ENCODE measurements around the gene RUFY3.
"Not testable (repeated sequence)": the region's sequence is repeated elsewhere in the genome, so short reads cannot be mapped to it uniquely, and the experiment has no call there.

RUFY3 gene

GRCh38 chr4:70725633-70726032 is 3.9 kb downstream of the RUFY3 start:
- TF ChIP-seq CTCF (IDR thresholded peaks at IDR 0.05; ENCODE audit: insufficient read depth, missing control alignments), result no peak
- no peak for DNase-seq (ENCODE audit: insufficient read length, low spot score)
- no peak for FAIRE-seq

GRCh38 chr4:70726515-70726914 is 4.8 kb downstream of the RUFY3 start:
- peak; percentile 71 for FAIRE-seq
- DNase-seq (ENCODE audit: insufficient read length, low spot score), result not testable (repeated sequence)

GRCh38 chr4:70728091-70728490 is 6.3 kb downstream of the RUFY3 start:
- DNase-seq (ENCODE audit: insufficient read length, low spot score) (peak; percentile 59), FAIRE-seq (peak; percentile 92)
- no peak for TF ChIP-seq CTCF (IDR thresholded peaks at IDR 0.05; ENCODE audit: insufficient read depth, missing control alignments)

- DNase-seq (ENCODE audit: insufficient read length, low spot score); FAIRE-seq: not testable (repeated sequence)
Measured at GRCh38 chr4:70732878-70733277, 11.1 kb downstream of the RUFY3 start.

- no peak for TF ChIP-seq CTCF (IDR thresholded peaks at IDR 0.05; ENCODE audit: insufficient read depth, missing control alignments)
- DNase-seq (ENCODE audit: insufficient read length, low spot score), result no peak
- no peak for FAIRE-seq
Measured at GRCh38 chr4:70734168-70734954, 12.6 kb downstream of the RUFY3 start.

- no peak for TF ChIP-seq CTCF (IDR thresholded peaks at IDR 0.05; ENCODE audit: insufficient read depth, missing control alignments)
- FAIRE-seq, result no peak
- no peak for DNase-seq (ENCODE audit: insufficient read length, low spot score)
Measured at GRCh38 chr4:70734971-70735370, 13.2 kb downstream of the RUFY3 start.

GRCh38 chr4:70735915-70736314 is 14.2 kb downstream of the RUFY3 start:
- not testable (repeated sequence) for DNase-seq (ENCODE audit: insufficient read length, low spot score); FAIRE-seq
- peak; percentile 44 for TF ChIP-seq CTCF (IDR thresholded peaks at IDR 0.05; ENCODE audit: insufficient read depth, missing control alignments)

- no peak for DNase-seq (ENCODE audit: insufficient read length, low spot score)
- TF ChIP-seq CTCF (IDR thresholded peaks at IDR 0.05; ENCODE audit: insufficient read depth, missing control alignments), result no peak
- no peak for FAIRE-seq
Measured at GRCh38 chr4:70737006-70737405, 15.2 kb downstream of the RUFY3 start.

All from D721Med (cell line).